ENCODE measurements around the gene SF3B3. TPM values are rescaled to one million over a fixed set of nuclear protein-coding genes. Genes with fewer than 3 reads are reported as not detected.
A peak's percentile ranks its signal among the peaks of the same experiment; 100 is the strongest.

The SF3B3 gene
- total RNA-seq, 4 donors from 2014 or later = 122 to 280 (median 174) TPM

DNA sequence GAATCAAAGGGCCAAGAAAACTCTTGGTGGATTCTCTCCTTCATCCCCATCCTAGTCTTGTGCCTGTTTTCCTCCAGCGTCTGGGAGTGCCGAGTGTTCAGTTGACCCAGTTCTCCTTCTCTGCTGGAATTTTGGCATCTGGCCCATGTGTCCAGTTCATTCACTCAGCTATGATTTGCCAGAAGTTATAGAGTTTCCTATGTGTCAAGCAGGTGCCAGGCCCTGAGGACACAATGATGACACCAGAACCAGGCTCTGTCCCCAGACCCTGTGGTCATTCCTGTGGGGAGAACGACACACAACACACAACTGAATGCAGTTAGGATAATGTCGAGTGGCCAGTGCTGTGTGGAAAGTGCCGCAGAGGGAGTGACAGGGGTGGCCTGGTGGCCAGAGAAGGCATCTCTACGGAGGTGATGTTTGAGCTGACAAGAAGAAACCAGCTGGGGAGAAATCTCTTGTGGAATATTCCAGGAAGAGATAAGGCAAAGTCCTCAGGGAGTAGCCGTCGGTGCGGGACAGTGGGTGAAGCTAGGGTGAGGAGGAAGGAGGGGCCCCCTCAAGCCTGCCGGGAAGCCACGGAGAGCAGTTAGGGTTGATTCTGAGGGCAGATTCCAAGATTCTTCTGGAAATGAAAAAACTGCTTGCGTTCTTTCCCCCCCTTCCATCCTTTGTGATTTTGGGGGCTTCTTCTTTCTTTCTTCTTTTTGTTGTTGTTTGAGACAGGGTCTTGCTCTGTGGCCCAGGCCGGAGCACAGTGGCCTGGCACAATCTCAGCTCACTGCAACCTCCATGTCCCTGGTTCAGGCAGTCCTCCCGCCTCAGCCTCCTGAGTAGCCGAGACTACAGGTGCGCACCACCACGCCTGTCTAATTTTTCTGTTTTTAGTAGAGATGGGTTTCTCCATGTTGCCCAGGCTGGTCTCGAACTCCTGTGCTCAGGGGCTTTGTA lies 86.9 kb downstream of the SF3B3 start:
- DNase-seq (ENCODE audit: low spot score in 2 of 2) = no peak
- Histone ChIP-seq H3K4me1 (peaks cover 30% of the 10 kb centered on the region), H3K27me3 (no peaks in the 10 kb centered on the region), H3K4me3 (no peak overlapping the region), H3K36me3 (no peaks in the 10 kb centered on the region), H3K9me3 (no peaks in the 10 kb centered on the region), H3K27ac (no peak overlapping the region)
- 83% methylated on average over 18 of the region's 18 CpGs for WGBS
- TF ChIP-seq, protein P1, sequence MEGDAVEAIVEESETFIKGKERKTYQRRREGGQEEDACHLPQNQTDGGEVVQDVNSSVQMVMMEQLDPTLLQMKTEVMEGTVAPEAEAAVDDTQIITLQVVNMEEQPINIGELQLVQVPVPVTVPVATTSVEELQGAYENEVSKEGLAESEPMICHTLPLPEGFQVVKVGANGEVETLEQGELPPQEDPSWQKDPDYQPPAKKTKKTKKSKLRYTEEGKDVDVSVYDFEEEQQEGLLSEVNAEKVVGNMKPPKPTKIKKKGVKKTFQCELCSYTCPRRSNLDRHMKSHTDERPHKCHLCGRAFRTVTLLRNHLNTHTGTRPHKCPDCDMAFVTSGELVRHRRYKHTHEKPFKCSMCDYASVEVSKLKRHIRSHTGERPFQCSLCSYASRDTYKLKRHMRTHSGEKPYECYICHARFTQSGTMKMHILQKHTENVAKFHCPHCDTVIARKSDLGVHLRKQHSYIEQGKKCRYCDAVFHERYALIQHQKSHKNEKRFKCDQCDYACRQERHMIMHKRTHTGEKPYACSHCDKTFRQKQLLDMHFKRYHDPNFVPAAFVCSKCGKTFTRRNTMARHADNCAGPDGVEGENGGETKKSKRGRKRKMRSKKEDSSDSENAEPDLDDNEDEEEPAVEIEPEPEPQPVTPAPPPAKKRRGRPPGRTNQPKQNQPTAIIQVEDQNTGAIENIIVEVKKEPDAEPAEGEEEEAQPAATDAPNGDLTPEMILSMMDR (IDR thresholded peaks at IDR 0.05) = no peak

GRCh38 chr16:70611224-70611598 lies 87.6 kb downstream of the SF3B3 start:
- Histone ChIP-seq H3K9me3 (no peaks in the 10 kb centered on the region), H3K4me3 (no peak overlapping the region), H3K4me1 (peaks cover 34% of the 10 kb centered on the region), H3K27me3 (no peaks in the 10 kb centered on the region), H3K27ac (no peak overlapping the region), H3K36me3 (no peaks in the 10 kb centered on the region)
- DNase-seq (ENCODE audit: low spot score in 2 of 2) = no peak
- WGBS = 87% methylated on average over 5 of the region's 5 CpGs
- TF ChIP-seq, protein P1 (IDR thresholded peaks at IDR 0.05) = no peak
- TF ChIP-seq EP300 (IDR thresholded peaks at IDR 0.05) (no peak), POLR2A (IDR thresholded peaks at IDR 0.05) (no peak), POLR2AphosphoS5 (IDR thresholded peaks at IDR 0.05) (no peak)

- H3K27me3 ChIP-seq = no peaks in the 10 kb centered on the region
- TF ChIP-seq POLR2A (IDR thresholded peaks at IDR 0.05) = no peak
- TF ChIP-seq, protein P1 (IDR thresholded peaks at IDR 0.05) = no peak
- TF ChIP-seq POLR2AphosphoS5 (IDR thresholded peaks at IDR 0.05) = no peak
- TF ChIP-seq EP300 (IDR thresholded peaks at IDR 0.05) = no peak
- WGBS = 94% methylated on average over 2 of the region's 4 CpGs
Observed at GRCh38 chr16:70611785-70612303, 88.2 kb downstream of the SF3B3 start.

GRCh38 chr16:70612931-70613330 lies 89.3 kb downstream of the SF3B3 start:
- no peaks in the 10 kb centered on the region for H3K36me3 ChIP-seq
- no peak for TF ChIP-seq POLR2A (IDR thresholded peaks at IDR 0.05)
- TF ChIP-seq POLR2AphosphoS5 (IDR thresholded peaks at IDR 0.05) = no peak
- TF ChIP-seq, protein P1 (IDR thresholded peaks at IDR 0.05) = no peak
- TF ChIP-seq EP300 (IDR thresholded peaks at IDR 0.05) = no peak
- peaks cover 34% of the 10 kb centered on the region for H3K4me1 ChIP-seq
- no peak overlapping the region for H3K4me3 ChIP-seq
- 88% methylated on average over 8 of the region's 8 CpGs for WGBS
- no peaks in the 10 kb centered on the region for H3K27me3 ChIP-seq
- no peak overlapping the region for H3K27ac ChIP-seq
- H3K9me3 ChIP-seq = no peaks in the 10 kb centered on the region
- DNase-seq (ENCODE audit: low spot score in 2 of 2) = no peak

More at GRCh38 chr16:70611785-70612303, 88.2 kb downstream of the SF3B3 start:
- H3K4me3 ChIP-seq = no peak overlapping the region
- no peak overlapping the region for H3K27ac ChIP-seq
- no peaks in the 10 kb centered on the region for H3K9me3 ChIP-seq
- H3K36me3 ChIP-seq = no peaks in the 10 kb centered on the region
- H3K4me1 ChIP-seq = peaks cover 34% of the 10 kb centered on the region
- DNase-seq (ENCODE audit: low spot score in 2 of 2) = no peak

GRCh38 chr16:70614208-70614951 lies 90.8 kb downstream of the SF3B3 start:
- 63% methylated on average over 4 of the region's 5 CpGs for WGBS
- no peak for DNase-seq (ENCODE audit: low spot score in 2 of 2)
- H3K4me1 ChIP-seq = peaks cover 26% of the 10 kb centered on the region
- no peaks in the 10 kb centered on the region for H3K9me3 ChIP-seq
- H3K27ac ChIP-seq = peak overlapping the region; percentile 45
- H3K27me3 ChIP-seq = no peaks in the 10 kb centered on the region
- no peak overlapping the region for H3K4me3 ChIP-seq
- H3K36me3 ChIP-seq = no peaks in the 10 kb centered on the region
- TF ChIP-seq, protein P1 (IDR thresholded peaks at IDR 0.05) = no peak

All from suprapubic skin (tissue), 4 donors.